PC-3 (cell line): Measurements from ENCODE around the gene SLC6A6. TPM values are rescaled to one million over a fixed set of nuclear protein-coding genes. Genes with fewer than 3 reads are reported as not detected.

ENCODE experiments used
- ATAC-seq: fragments of 200-7000 bp; cut with Tn5 transposase; 2 replicates; pipeline ENCODE4 v1.9.1; 2020; ENCODE audit warnings: mild to moderate bottlenecking, moderate library complexity
- BruUV-seq: library from RNA; stranded (reverse); fragments of 400-500 nt; replicated peaks from 2 replicates; lab custom pipeline; 2021; lab: Mats Ljungman, UMichigan
- CTCF ChIA-PET: fragments of 300-600 bp; sonication (Branson Sonifier 250); formaldehyde crosslinking; loops from one replicate; lab custom pipeline; 2022; ENCODE audit warnings: antibody characterized with exemption; lab: Charles Lee
- POLR2A ChIA-PET: fragments of 300-600 bp; sonication (Branson Sonifier 250); formaldehyde crosslinking; loops from one replicate; lab custom pipeline; 2022; ENCODE audit warnings: antibody characterized with exemption; ENCODE audit not compliant: unreplicated experiment; lab: Charles Lee
- DNase-seq: peaks from one replicate; pipeline ENCODE4 v3.0.0-alpha.2; 2015
- H2AFZ ChIP-seq: fragments of 300-600 bp; sonication (generic); 2 replicates; pipeline ENCODE4 v1.6.0; 2016; ENCODE audit warnings: antibody characterized with exemption, low read length
- H3F3A ChIP-seq: fragments of 300-600 bp; sonication (generic); one replicate; pipeline ENCODE4 v1.6.0; 2017; ENCODE audit warnings: antibody characterized with exemption, low read length, control low read depth, mild to moderate bottlenecking; ENCODE audit not compliant: unreplicated experiment
- H3K27ac ChIP-seq: fragments of 300-600 bp; sonication (generic); 2 replicates; pipeline ENCODE4 v1.5.1; 2016; ENCODE audit warnings: mild to moderate bottlenecking, low read length
- H3K27me3 ChIP-seq: fragments of 300-600 bp; sonication (generic); 2 replicates; pipeline ENCODE4 v1.6.1; 2016; ENCODE audit warnings: low read length, mixed read lengths
- H3K36me3 ChIP-seq: fragments of 300-600 bp; sonication (generic); 2 replicates; pipeline ENCODE4 v1.6.1; 2016; ENCODE audit warnings: low read depth, mixed run types, low read length, mixed read lengths
- H3K4me1 ChIP-seq: fragments of 300-600 bp; sonication (generic); 2 replicates; pipeline ENCODE4 v1.5.1; 2016; ENCODE audit warnings: low read length; ENCODE audit not compliant: insufficient read depth
- H3K4me2 ChIP-seq: fragments of 300-600 bp; sonication (generic); 2 replicates; pipeline ENCODE4 v1.6.0; 2016; ENCODE audit warnings: low read length
- H3K4me3 ChIP-seq: fragments of 300-600 bp; sonication (generic); 2 replicates; pipeline ENCODE4 v1.5.1; 2016; ENCODE audit warnings: mild to moderate bottlenecking, low read length, mixed read lengths
- H3K79me2 ChIP-seq: fragments of 300-600 bp; sonication (generic); 2 replicates; pipeline ENCODE4 v1.6.1; 2017; ENCODE audit warnings: low read length, mixed read lengths
- H3K9ac ChIP-seq: fragments of 300-600 bp; sonication (generic); 2 replicates; pipeline ENCODE4 v1.6.0; 2016; ENCODE audit warnings: mild to moderate bottlenecking, low read length
- H3K9me2 ChIP-seq: fragments of 300-600 bp; sonication (generic); replicated peaks from 2 replicates; pipeline ENCODE4 v1.6.1; 2016; ENCODE audit warnings: mixed run types, low read length, mixed read lengths
- H3K9me3 ChIP-seq: fragments of 300-600 bp; sonication (generic); 2 replicates; pipeline ENCODE4 v1.6.1; 2016; ENCODE audit warnings: low read length, mixed read lengths
- H4K20me1 ChIP-seq: fragments of 300-600 bp; sonication (generic); 2 replicates; pipeline ENCODE4 v1.6.1; 2016; ENCODE audit warnings: low read length, mixed read lengths
- CTCF ChIP-seq: fragments of 300-600 bp; sonication (generic); conservative IDR thresholded peaks from 2 replicates; pipeline ENCODE4 v1.5.1; 2017; ENCODE audit warnings: antibody characterized with exemption, low read depth, mild to moderate bottlenecking, low read length
- EZH2 ChIP-seq: fragments of 300-600 bp; sonication (generic); IDR thresholded peaks from one replicate; pipeline ENCODE4 v1.6.1; 2017; ENCODE audit warnings: antibody characterized with exemption, mild to moderate bottlenecking, low read length; ENCODE audit not compliant: unreplicated experiment
- EZH2phosphoT487 ChIP-seq: fragments of 300-600 bp; sonication (generic); IDR thresholded peaks from 2 replicates; pipeline ENCODE4 v1.6.1; 2018; ENCODE audit warnings: mild to moderate bottlenecking, antibody characterized with exemption, low read length, borderline replicate concordance
- intact Hi-C: fragments of 100-400 bp; cut with micrococcal nuclease; formaldehyde crosslinking; loops from 2 replicates; pipeline ENCODE4 v1.9.0; 2023
- total RNA-seq: library from RNA; depleted of rRNA; stranded (reverse); fragments of >200 nt; gene quantifications from 2 replicates; pipeline ENCODE4 v1.2.3, GENCODE V29; 2014

The SLC6A6 gene
- total RNA-seq, 1 experiment from 2014 or later: 28.1 TPM

- DNase-seq (no peak), ATAC-seq (no peak)
- ChIA-PET POLR2A (interaction anchor here (0.6 kb wide), 1 partner anchor 821 kb away, joined by 4 read pairs; no protein-coding TSS in a partner anchor), CTCF (no interaction called here)
- no peaks in the 10 kb centered on the region for H3K9me3 ChIP-seq
- H3K4me2 ChIP-seq: no peak overlapping the region
- no peaks in the 10 kb centered on the region for H3K79me2 ChIP-seq
- no TSS peak for BruUV-seq
- no peaks in the 10 kb centered on the region for H4K20me1 ChIP-seq
- no peak overlapping the region for H3K9ac ChIP-seq
- H3K36me3 ChIP-seq: no peaks in the 10 kb centered on the region
- H3K4me1 ChIP-seq: peaks cover 6% of the 10 kb centered on the region
- no peaks in the 10 kb centered on the region for H3K27me3 ChIP-seq
- no peak overlapping the region for H3K27ac ChIP-seq
- no peaks in the 10 kb centered on the region for H3K9me2 ChIP-seq
- no peak overlapping the region for H3K4me3 ChIP-seq
- peaks cover 5% of the 10 kb centered on the region for H3F3A ChIP-seq
- no peak overlapping the region for H2AFZ ChIP-seq
- intact Hi-C loops: no loop called here
- no peak for TF ChIP-seq EZH2phosphoT487
- TF ChIP-seq EZH2: no peak
- TF ChIP-seq CTCF: no peak
These were observed 4.9 kb upstream of the SLC6A6 start for GRCh38 chr3:14397531-14397930.

- H3K9me3 ChIP-seq: no peaks in the 10 kb centered on the region
- H3K79me2 ChIP-seq: peaks cover 6% of the 10 kb centered on the region
- no peak overlapping the region for H2AFZ ChIP-seq
- no peak overlapping the region for H3K4me3 ChIP-seq
- DNase-seq (no peak), ATAC-seq (no peak)
- H3K4me1 ChIP-seq: peaks cover 6% of the 10 kb centered on the region
- H3F3A ChIP-seq: peaks cover 5% of the 10 kb centered on the region
- intact Hi-C loops: no loop called here
- BruUV-seq: no TSS peak
- TF ChIP-seq EZH2phosphoT487: no peak
- no peaks in the 10 kb centered on the region for H4K20me1 ChIP-seq
- POLR2A ChIA-PET: interaction anchor here (0.6 kb wide), 1 partner anchor 821 kb away, joined by 4 read pairs; no protein-coding TSS in a partner anchor
- no peaks in the 10 kb centered on the region for H3K36me3 ChIP-seq
- H3K9me2 ChIP-seq: no peaks in the 10 kb centered on the region
- CTCF ChIA-PET: no interaction called here
- no peak overlapping the region for H3K27ac ChIP-seq
- no peak overlapping the region for H3K9ac ChIP-seq
- H3K4me2 ChIP-seq: no peak overlapping the region
- no peaks in the 10 kb centered on the region for H3K27me3 ChIP-seq
These were observed 4.2 kb upstream of the SLC6A6 start for GRCh38 chr3:14397940-14398796.

- DNase-seq (no peak), ATAC-seq (no peak)
- ChIA-PET CTCF (no interaction called here), POLR2A (no interaction called here)
- Histone ChIP-seq H3K79me2 (peaks cover 12% of the 10 kb centered on the region), H3K9ac (no peak overlapping the region), H3F3A (peaks cover 5% of the 10 kb centered on the region), H3K9me3 (no peaks in the 10 kb centered on the region), H3K27ac (no peak overlapping the region), H3K36me3 (no peaks in the 10 kb centered on the region), H3K27me3 (no peaks in the 10 kb centered on the region), H4K20me1 (peaks cover 2% of the 10 kb centered on the region; the same call in 1 of the 2 replicates), H2AFZ (no peak overlapping the region), H3K4me2 (no peak overlapping the region), H3K9me2 (no peaks in the 10 kb centered on the region), H3K4me1 (peaks cover 8% of the 10 kb centered on the region), H3K4me3 (no peak overlapping the region)
- TF ChIP-seq EZH2phosphoT487 (no peak), CTCF (no peak), EZH2 (no peak)
- intact Hi-C loops: no loop called here
- no TSS peak for BruUV-seq
These were observed 3.7 kb upstream of the SLC6A6 start for GRCh38 chr3:14398797-14399106.
